Spleen (tissue), 7 donors: ENCODE results near the gene ADAMTS12.

Experiments
- POLR2A ChIP-seq, 3 donors: fragments of 450-650 bp; IDR thresholded peaks; one replicate each; pipeline ENCODE4 v1.5.1; 2017; ENCODE audit warnings: antibody characterized with exemption in 3 of 3, mild to moderate bottlenecking in 1 of 3
- POLR2AphosphoS5 ChIP-seq, 3 donors: sonication (generic); formaldehyde crosslinking; IDR thresholded peaks; one replicate each; pipeline ENCODE4 v1.5.1; 2017; ENCODE audit warnings: antibody characterized with exemption in 3 of 3
- TF ChIP-seq, protein P1 (sequence below), 11 experiments: fragments of 200-600 bp in 7 of 11; fragments of 450-650 bp in 4 of 11; sonication (generic) in 4 of 11; IDR thresholded peaks in 8 of 11; conservative IDR thresholded peaks in 3 of 11; 1 replicate in 7 of 11; 2 replicates in 4 of 11; pipeline versions ENCODE4 v1.4.0 to v1.8.0; 2016 to 2021; ENCODE audit warnings: antibody characterized with exemption in 11 of 11, inconsistent platforms in 4 of 11, mild to moderate bottlenecking in 1 of 11
- donor health status: DM: no; HTN: no; CAD: no; lungs with moderate emphysema.
- donor health status: DM: no; HTN: no; CAD: no.
- donor health status: DM: no; HTN: no; CAD: no.

- TF ChIP-seq, protein P1, sequence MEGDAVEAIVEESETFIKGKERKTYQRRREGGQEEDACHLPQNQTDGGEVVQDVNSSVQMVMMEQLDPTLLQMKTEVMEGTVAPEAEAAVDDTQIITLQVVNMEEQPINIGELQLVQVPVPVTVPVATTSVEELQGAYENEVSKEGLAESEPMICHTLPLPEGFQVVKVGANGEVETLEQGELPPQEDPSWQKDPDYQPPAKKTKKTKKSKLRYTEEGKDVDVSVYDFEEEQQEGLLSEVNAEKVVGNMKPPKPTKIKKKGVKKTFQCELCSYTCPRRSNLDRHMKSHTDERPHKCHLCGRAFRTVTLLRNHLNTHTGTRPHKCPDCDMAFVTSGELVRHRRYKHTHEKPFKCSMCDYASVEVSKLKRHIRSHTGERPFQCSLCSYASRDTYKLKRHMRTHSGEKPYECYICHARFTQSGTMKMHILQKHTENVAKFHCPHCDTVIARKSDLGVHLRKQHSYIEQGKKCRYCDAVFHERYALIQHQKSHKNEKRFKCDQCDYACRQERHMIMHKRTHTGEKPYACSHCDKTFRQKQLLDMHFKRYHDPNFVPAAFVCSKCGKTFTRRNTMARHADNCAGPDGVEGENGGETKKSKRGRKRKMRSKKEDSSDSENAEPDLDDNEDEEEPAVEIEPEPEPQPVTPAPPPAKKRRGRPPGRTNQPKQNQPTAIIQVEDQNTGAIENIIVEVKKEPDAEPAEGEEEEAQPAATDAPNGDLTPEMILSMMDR (IDR thresholded peaks at IDR 0.05 in 8 of 11, conservative IDR thresholded peaks at IDR 0.05 in 3 of 11): no peak
- TF ChIP-seq POLR2A (IDR thresholded peaks at IDR 0.05) (no peak), POLR2AphosphoS5 (IDR thresholded peaks at IDR 0.05) (no peak)
Measured at GRCh38 chr5:33501260-33501659, 390.5 kb downstream of the ADAMTS12 start.
